ENCODE measurements around the gene MORN1.

MORN1 gene

GRCh38 chr1:2278591-2279209, 112.7 kb downstream of the MORN1 start:
- no peak for TF ChIP-seq CTCF (IDR thresholded peaks at IDR 0.05)
- no peak overlapping the region for H3K9ac ChIP-seq
- H3K4me2 ChIP-seq (ENCODE audit: low read length), result no peak overlapping the region
- no peaks in the 10 kb centered on the region for H3K9me3 ChIP-seq (ENCODE audit: control insufficient read depth, low read length)
- no peaks in the 10 kb centered on the region for H3K36me3 ChIP-seq (ENCODE audit: control insufficient read depth, insufficient read depth, low read length)
- peak overlapping the region; percentile 44 for H3K27ac ChIP-seq
- no peaks in the 10 kb centered on the region for H3K4me1 ChIP-seq
- no peaks in the 10 kb centered on the region for H3K27me3 ChIP-seq (ENCODE audit: control insufficient read depth, insufficient read depth, low read length)
- H3K79me2 ChIP-seq, result peaks cover 12% of the 10 kb centered on the region
- H3K4me3 ChIP-seq (ENCODE audit: low read depth, low read length), result no peak overlapping the region
- H2AFZ ChIP-seq, result no peak overlapping the region

GRCh38 chr1:2277741-2278488, 113.4 kb downstream of the MORN1 start:
- peaks cover 14% of the 10 kb centered on the region for H3K79me2 ChIP-seq
- H3K4me3 ChIP-seq (ENCODE audit: low read depth, low read length), result no peak overlapping the region
- no peak overlapping the region for H2AFZ ChIP-seq
- no peaks in the 10 kb centered on the region for H3K36me3 ChIP-seq (ENCODE audit: control insufficient read depth, insufficient read depth, low read length)
- no peak for TF ChIP-seq CTCF (IDR thresholded peaks at IDR 0.05)
- H3K4me2 ChIP-seq (ENCODE audit: low read length), result no peak overlapping the region
- no peak overlapping the region for H3K27ac ChIP-seq
- H3K9ac ChIP-seq, result no peak overlapping the region
- H3K27me3 ChIP-seq (ENCODE audit: control insufficient read depth, insufficient read depth, low read length), result no peaks in the 10 kb centered on the region
- no peaks in the 10 kb centered on the region for H3K4me1 ChIP-seq
- H3K9me3 ChIP-seq (ENCODE audit: control insufficient read depth, low read length), result no peaks in the 10 kb centered on the region

- Histone ChIP-seq H3K27me3 (ENCODE audit: control insufficient read depth, insufficient read depth, low read length) (no peaks in the 10 kb centered on the region), H3K4me1 (no peaks in the 10 kb centered on the region), H2AFZ (no peak overlapping the region), H3K27ac (no peak overlapping the region), H3K79me2 (peaks cover 15% of the 10 kb centered on the region), H3K36me3 (ENCODE audit: control insufficient read depth, insufficient read depth, low read length) (no peaks in the 10 kb centered on the region), H3K9me3 (ENCODE audit: control insufficient read depth, low read length) (no peaks in the 10 kb centered on the region), H3K4me2 (ENCODE audit: low read length) (no peak overlapping the region), H3K9ac (no peak overlapping the region), H3K4me3 (ENCODE audit: low read depth, low read length) (no peak overlapping the region)
- TF ChIP-seq CTCF (IDR thresholded peaks at IDR 0.05), result no peak
Measured at GRCh38 chr1:2276803-2277580, 114.4 kb downstream of the MORN1 start.

GRCh38 chr1:2275796-2276536, 115.4 kb downstream of the MORN1 start:
- H3K27me3 ChIP-seq (ENCODE audit: control insufficient read depth, insufficient read depth, low read length), result no peaks in the 10 kb centered on the region
- no peak overlapping the region for H3K4me3 ChIP-seq (ENCODE audit: low read depth, low read length)
- TF ChIP-seq CTCF (IDR thresholded peaks at IDR 0.05), result no peak
- H3K4me2 ChIP-seq (ENCODE audit: low read length), result no peak overlapping the region
- H3K4me1 ChIP-seq, result no peaks in the 10 kb centered on the region
- H3K27ac ChIP-seq, result no peak overlapping the region
- no peaks in the 10 kb centered on the region for H3K36me3 ChIP-seq (ENCODE audit: control insufficient read depth, insufficient read depth, low read length)
- H3K79me2 ChIP-seq, result peaks cover 19% of the 10 kb centered on the region
- H3K9me3 ChIP-seq (ENCODE audit: control insufficient read depth, low read length), result no peaks in the 10 kb centered on the region
- no peak overlapping the region for H3K9ac ChIP-seq
- no peak overlapping the region for H2AFZ ChIP-seq

All from parathyroid adenoma (tissue), 2 donors.